Stimulated activated CD8-positive, alpha-beta memory T cell treated with anti-CD3 and anti-CD28 coated beads, Interleukin-4, amount 100 ng/mL, for 1 hour (primary cell): Measurements from ENCODE around the gene FAM76B.

Experiments
- DNase-seq, 2 donors: peaks; one replicate each; pipeline ENCODE4 v3.0.0-alpha.2; 2020; ENCODE audit warnings: low read depth in 2 of 2, low spot score in 1 of 2

FAM76B gene

DNA sequence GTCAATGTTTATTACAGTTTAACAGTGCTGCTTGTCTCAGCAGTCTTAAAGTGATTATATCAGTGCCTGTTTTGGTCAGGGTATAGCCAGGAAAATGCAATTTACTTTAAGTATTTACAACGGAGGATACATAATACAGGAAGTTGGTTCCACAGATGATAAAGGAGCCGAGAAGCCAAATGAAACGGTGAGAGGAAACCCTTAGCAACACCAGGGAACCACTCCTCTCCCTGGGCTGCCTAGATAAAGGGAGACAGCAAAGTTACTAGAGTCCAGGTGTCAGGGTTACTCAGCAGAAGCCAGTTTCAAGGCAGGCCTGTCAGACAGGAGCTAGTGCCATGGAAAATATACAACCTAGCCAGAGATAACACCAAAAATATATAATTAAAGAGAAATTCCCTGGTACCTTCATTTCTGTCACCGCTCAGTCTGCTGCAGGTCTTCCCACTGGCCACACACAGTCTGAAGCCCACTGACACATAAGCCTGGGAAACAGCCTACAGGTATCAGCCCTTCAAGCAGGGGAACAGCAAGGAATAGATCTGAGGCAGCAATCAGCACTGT is 55.5 kb downstream of the FAM76B start:
- no peak for DNase-seq

DNA sequence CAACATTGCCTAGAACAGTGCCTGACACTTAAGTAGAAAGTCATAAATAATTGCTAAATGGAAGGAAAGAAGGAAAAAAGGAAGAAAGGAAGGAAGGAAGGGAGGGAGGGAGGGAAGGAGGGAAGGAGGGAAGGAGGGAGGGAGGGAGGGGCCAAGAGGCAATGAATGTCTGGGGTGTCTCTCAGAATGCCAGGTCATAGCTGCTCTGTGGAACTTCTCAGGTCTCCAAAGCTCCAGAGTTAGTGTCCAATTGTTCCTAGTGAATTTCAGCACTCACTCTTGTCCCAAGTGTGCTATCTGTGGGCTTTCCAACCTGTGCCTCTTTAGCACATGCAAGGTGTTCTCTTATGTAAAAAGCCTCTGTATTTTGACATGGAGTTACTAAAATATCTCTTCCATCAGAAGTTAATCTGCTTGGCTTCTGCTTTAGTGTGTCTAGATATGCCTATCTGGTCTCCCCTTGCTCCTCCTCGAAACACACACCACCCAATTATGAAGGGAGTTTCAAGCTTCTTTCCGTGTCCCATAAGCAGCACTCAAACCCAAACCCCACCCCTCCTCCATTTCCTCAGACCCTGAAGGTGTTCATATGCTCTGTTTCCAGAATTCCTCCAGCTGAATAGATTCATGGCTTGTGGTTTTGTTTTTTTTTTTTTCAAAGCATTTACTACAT is 56.5 kb downstream of the FAM76B start:
- no peak for DNase-seq

- no peak for DNase-seq
These were observed 60.1 kb downstream of the FAM76B start for GRCh38 chr11:95729462-95729861.

- DNase-seq: no peak
These were observed 60.8 kb downstream of the FAM76B start for GRCh38 chr11:95728790-95729189.

DNA sequence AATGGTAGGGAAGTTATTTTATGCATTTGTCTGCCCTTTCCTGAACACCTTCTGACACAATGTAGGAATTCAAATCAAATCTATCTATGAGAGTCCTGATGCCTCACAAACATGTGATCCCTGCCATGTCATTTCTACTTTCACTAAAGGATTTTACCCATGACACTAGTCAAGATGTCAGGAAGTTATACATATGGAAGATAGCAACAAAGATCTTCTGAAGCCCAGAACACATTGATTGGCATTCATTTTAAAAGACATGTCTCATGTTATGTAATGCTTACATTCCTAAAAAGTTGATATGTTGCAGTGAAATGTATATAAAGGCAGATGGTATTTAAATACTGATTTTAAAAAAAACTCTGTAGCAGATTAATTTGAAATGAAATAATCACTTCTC is 61.5 kb downstream of the FAM76B start:
- DNase-seq: no peak

DNA sequence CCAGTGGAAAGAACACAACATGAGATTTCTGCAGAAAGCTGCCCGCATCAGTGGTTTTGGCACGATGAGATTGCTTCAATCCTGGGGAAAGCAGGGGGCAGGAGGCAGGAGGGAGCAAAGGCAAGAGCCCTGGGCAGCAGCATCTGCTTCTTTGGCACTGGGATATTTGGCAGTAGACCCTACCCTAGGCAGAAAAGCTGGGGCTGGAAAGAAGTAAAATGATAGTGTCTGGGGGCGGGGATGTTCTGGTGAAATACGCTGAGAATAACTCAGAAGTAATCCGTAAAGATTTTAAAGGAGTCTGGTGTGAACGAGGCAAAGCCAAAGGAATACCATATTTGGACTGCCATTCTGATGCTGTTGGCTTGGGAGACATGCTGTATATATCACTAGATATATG is 62.0 kb downstream of the FAM76B start:
- DNase-seq: no peak

DNA sequence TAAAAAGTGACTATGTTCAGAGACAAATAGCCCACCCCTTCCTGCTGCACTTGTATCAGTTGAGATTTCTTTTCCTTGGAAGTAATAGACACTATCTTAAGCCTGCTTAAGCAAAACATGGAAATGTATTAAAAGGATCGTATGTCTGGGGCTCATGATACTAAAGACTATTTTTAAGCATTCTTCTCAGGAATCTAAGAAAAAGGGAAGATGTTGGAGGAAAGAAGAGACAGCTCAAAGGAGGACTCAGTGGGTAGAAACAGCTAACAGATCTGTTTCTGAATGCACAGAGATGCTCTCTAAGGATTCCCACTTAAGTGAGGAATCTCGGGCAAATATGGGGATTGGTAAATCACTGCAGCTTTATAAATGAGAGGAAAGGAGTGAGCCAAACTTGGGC is 62.5 kb downstream of the FAM76B start:
- no peak for DNase-seq

DNA sequence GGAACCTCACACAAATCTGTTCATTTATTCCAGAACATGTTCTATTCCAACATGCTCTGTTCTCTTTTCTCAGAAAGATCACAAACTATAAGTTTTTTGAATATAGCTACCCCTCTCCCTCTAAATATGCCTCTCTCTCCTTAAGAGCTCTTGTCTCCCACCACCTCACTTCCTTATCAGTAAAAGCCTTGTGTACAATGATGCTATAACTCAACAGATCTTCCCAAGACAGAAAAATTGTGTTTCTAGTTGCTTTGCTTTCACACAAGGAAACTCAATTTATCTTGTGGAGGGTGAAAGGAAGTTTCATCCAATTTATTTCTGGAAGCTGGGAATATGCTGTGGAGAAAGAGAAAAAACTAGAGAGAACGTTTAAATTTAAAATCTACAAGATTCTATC is 64.4 kb downstream of the FAM76B start:
- DNase-seq: no peak

DNA sequence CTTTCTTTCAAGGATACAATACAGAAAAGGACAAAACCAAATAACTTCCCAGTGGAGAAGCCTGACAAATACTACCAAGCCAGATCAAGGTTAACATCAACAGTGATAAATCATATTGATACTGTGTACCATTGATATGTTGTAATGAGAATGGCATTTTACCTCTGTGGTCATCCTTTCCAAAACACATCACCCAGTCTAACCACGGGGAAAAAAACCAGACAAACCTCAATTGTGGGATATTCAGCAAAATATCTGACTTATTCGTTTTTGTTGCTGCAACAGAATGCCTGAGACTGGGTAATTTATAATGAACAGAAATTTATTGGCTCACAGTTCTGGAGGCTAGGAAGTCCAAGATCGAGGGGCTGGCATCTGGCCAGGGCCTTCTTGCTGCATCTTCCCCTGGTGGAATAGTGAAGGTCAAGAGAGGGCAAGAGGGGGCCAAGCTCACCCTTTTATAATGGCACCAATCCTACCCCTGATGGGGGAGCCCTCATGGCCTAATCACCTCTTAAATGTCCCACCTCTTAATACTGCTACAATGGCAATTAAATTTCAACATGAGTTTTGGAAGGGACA is 66.1 kb downstream of the FAM76B start:
- DNase-seq: no peak

- DNase-seq: no peak
These were observed 69.4 kb downstream of the FAM76B start for GRCh38 chr11:95720195-95720594.
